OCI-LY1 (cell line): ENCODE data around the gene RAPH1.

Experiments
- EZH2 ChIP-seq: fragments of 200-600 bp; sonication (generic), shearing (Covaris generic); IDR thresholded peaks from 2 replicates; pipeline ENCODE4 v1.8.0; 2017; ENCODE audit warnings: borderline replicate concordance, mixed run types, mild to moderate bottlenecking, antibody characterized with exemption, low read length, moderate library complexity, mixed read lengths
- TF ChIP-seq, protein P1 (sequence below): fragments of 200-600 bp; sonication (generic), shearing (Covaris generic); IDR thresholded peaks from 2 replicates; pipeline ENCODE4 v1.5.1; 2017; ENCODE audit warnings: mild to moderate bottlenecking, antibody characterized with exemption, low read length, moderate library complexity, mixed read lengths

- TF ChIP-seq, protein P1, sequence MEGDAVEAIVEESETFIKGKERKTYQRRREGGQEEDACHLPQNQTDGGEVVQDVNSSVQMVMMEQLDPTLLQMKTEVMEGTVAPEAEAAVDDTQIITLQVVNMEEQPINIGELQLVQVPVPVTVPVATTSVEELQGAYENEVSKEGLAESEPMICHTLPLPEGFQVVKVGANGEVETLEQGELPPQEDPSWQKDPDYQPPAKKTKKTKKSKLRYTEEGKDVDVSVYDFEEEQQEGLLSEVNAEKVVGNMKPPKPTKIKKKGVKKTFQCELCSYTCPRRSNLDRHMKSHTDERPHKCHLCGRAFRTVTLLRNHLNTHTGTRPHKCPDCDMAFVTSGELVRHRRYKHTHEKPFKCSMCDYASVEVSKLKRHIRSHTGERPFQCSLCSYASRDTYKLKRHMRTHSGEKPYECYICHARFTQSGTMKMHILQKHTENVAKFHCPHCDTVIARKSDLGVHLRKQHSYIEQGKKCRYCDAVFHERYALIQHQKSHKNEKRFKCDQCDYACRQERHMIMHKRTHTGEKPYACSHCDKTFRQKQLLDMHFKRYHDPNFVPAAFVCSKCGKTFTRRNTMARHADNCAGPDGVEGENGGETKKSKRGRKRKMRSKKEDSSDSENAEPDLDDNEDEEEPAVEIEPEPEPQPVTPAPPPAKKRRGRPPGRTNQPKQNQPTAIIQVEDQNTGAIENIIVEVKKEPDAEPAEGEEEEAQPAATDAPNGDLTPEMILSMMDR, result no peak
- TF ChIP-seq EZH2, result no peak
Measured at GRCh38 chr2:203404996-203405395, 130.1 kb downstream of the RAPH1 start.
